PC-9 (cell line): ENCODE measurements around the gene CEP83. TPM values are rescaled to one million over a fixed set of nuclear protein-coding genes. Genes with fewer than 3 reads are reported as not detected.
"Not testable (repeated sequence)": the region's sequence is repeated elsewhere in the genome, so short reads cannot be mapped to it uniquely, and the experiment has no call there.

Source experiments
- BruUV-seq: library from RNA; stranded (reverse); fragments of 400-500 nt; replicated peaks from 2 replicates; lab custom pipeline; 2021; lab: Mats Ljungman, UMichigan
- CTCF ChIA-PET: fragments of 300-600 bp; sonication (Branson Sonifier 250); formaldehyde crosslinking; loops from one replicate; lab custom pipeline; 2022; ENCODE audit warnings: antibody characterized with exemption; lab: Charles Lee
- POLR2A ChIA-PET: fragments of 300-600 bp; sonication (Branson Sonifier 250); formaldehyde crosslinking; loops from one replicate; lab custom pipeline; 2022; ENCODE audit warnings: antibody characterized with exemption; ENCODE audit not compliant: unreplicated experiment; lab: Charles Lee
- DNase-seq, 2 experiments: peaks; one replicate each; pipeline versions ENCODE4 v3.0.0 to v3.0.0-alpha.2; 2015 to 2022; ENCODE audit warnings: mixed read lengths in 1 of 2
- H2AFZ ChIP-seq: fragments of 200-600 bp; sonication (generic); 2 replicates; pipeline ENCODE4 v1.8.1; 2017; ENCODE audit warnings: antibody characterized with exemption
- H3F3A ChIP-seq: fragments of 200-600 bp; sonication (generic); 2 replicates; pipeline ENCODE4 v1.8.1; 2017; ENCODE audit warnings: antibody characterized with exemption, mild to moderate bottlenecking, low read depth; ENCODE audit not compliant: insufficient read depth
- H3K27ac ChIP-seq: fragments of 200-600 bp; sonication (generic); 2 replicates; pipeline ENCODE4 v1.6.1; 2016; ENCODE audit warnings: mixed run types
- H3K27me3 ChIP-seq: fragments of 200-600 bp; sonication (generic); 2 replicates; pipeline ENCODE4 v1.6.1; 2016; ENCODE audit warnings: low read depth, mixed run types; ENCODE audit not compliant: insufficient read depth
- H3K36me3 ChIP-seq: fragments of 200-600 bp; sonication (generic); 2 replicates; pipeline ENCODE4 v1.6.1; 2016; ENCODE audit warnings: low read depth, mixed run types
- H3K4me1 ChIP-seq: fragments of 200-600 bp; sonication (generic); replicated peaks from 2 replicates; pipeline ENCODE4 v1.6.1; 2016; ENCODE audit warnings: mixed run types; ENCODE audit not compliant: insufficient read depth
- H3K4me2 ChIP-seq: fragments of 200-600 bp; sonication (generic); 2 replicates; pipeline ENCODE4 v1.6.1; 2017; ENCODE audit warnings: mixed run types
- H3K4me3 ChIP-seq: fragments of 200-600 bp; sonication (generic); 2 replicates; pipeline ENCODE4 v1.6.1; 2016; ENCODE audit warnings: mixed run types
- H3K79me2 ChIP-seq: fragments of 200-600 bp; sonication (generic); 2 replicates; pipeline ENCODE4 v1.6.1; 2017; ENCODE audit warnings: low read depth, mixed run types
- H3K9me2 ChIP-seq: fragments of 200-600 bp; sonication (generic); 2 replicates; pipeline ENCODE4 v1.8.1; 2017; ENCODE audit warnings: mild to moderate bottlenecking; ENCODE audit not compliant: insufficient read depth
- H3K9me3 ChIP-seq: fragments of 200-600 bp; sonication (generic); 2 replicates; pipeline ENCODE4 v1.8.1; 2016; ENCODE audit warnings: low read depth; ENCODE audit not compliant: insufficient read depth
- H4K20me1 ChIP-seq: fragments of 200-600 bp; sonication (generic); 2 replicates; pipeline ENCODE4 v1.8.1; 2017; ENCODE audit not compliant: insufficient read depth
- CTCF ChIP-seq: fragments of 200-600 bp; sonication (generic); conservative IDR thresholded peaks from 2 replicates; pipeline ENCODE4 v1.6.1; 2017; ENCODE audit warnings: mixed run types, antibody characterized with exemption, mild to moderate bottlenecking, moderate library complexity
- EZH2 ChIP-seq: fragments of 200-600 bp; sonication (generic); IDR thresholded peaks from 2 replicates; pipeline ENCODE4 v1.8.0; 2017; ENCODE audit warnings: antibody characterized with exemption, low read depth
- intact Hi-C: fragments of 100-400 bp; cut with micrococcal nuclease; formaldehyde crosslinking; loops from one replicate; pipeline ENCODE4 v1.10.0; 2022; ENCODE audit not compliant: unreplicated experiment
- total RNA-seq: library from RNA; stranded (reverse); gene quantifications from 2 replicates; pipeline ENCODE4 v1.2.3, GENCODE V29; 2021

CEP83 gene
- total RNA-seq, 1 experiment from 2014 or later: 19.6 TPM

- BruUV-seq: no TSS peak
- no peaks in the 10 kb centered on the region for H3K27me3 ChIP-seq
- H3K9me3 ChIP-seq: 0 out of 2 replicates have a peak, but pooled peaks cover 6% of the 10 kb centered on the region
- intact Hi-C loops: no loop called here
- no peaks in the 10 kb centered on the region for H3K9me2 ChIP-seq
- DNase-seq: no peak
- no peak overlapping the region for H3K4me2 ChIP-seq
- no peak overlapping the region for H3K27ac ChIP-seq
- no peaks in the 10 kb centered on the region for H3K79me2 ChIP-seq
- ChIA-PET POLR2A (no interaction called here), CTCF (no interaction called here)
- no peak for TF ChIP-seq EZH2
- TF ChIP-seq CTCF: no peak
- H3K4me1 ChIP-seq: no peaks in the 10 kb centered on the region
- no peaks in the 10 kb centered on the region for H4K20me1 ChIP-seq
- no peak overlapping the region for H3K4me3 ChIP-seq
- H3F3A ChIP-seq: no peaks in the 10 kb centered on the region; the same call in 1 of the 2 replicates
- no peak overlapping the region for H2AFZ ChIP-seq
- H3K36me3 ChIP-seq: 0 out of 2 replicates have a peak, but pooled peaks cover 6% of the 10 kb centered on the region
Measured at GRCh38 chr12:94397401-94397800, 62.3 kb downstream of the CEP83 start.

- POLR2A ChIA-PET, H4K20me1 ChIP-seq, DNase-seq, intact Hi-C loops, H3K27ac ChIP-seq, H3K36me3 ChIP-seq, H3F3A ChIP-seq, H3K27me3 ChIP-seq, H3K4me3 ChIP-seq, H3K4me2 ChIP-seq, H3K4me1 ChIP-seq, H3K9me2 ChIP-seq, H2AFZ ChIP-seq, CTCF ChIA-PET, H3K79me2 ChIP-seq, H3K9me3 ChIP-seq, BruUV-seq: not testable (repeated sequence)
Measured at GRCh38 chr12:94396014-94396413, 63.7 kb downstream of the CEP83 start.

GRCh38 chr12:94390130-94390485 is 69.6 kb downstream of the CEP83 start:
- intact Hi-C loops: no loop called here
- no TSS peak for BruUV-seq
- H3K36me3 ChIP-seq: no peaks in the 10 kb centered on the region
- H3K79me2 ChIP-seq: no peaks in the 10 kb centered on the region
- no peak overlapping the region for H3K4me2 ChIP-seq
- no peak overlapping the region for H3K4me3 ChIP-seq
- no peak overlapping the region for H2AFZ ChIP-seq
- CTCF ChIA-PET: no interaction called here
- no peak overlapping the region for H3K27ac ChIP-seq
- no peak for DNase-seq
- no peaks in the 10 kb centered on the region for H4K20me1 ChIP-seq
- H3K9me3 ChIP-seq: no peaks in the 10 kb centered on the region; the same call in 1 of the 2 replicates
- no peak for TF ChIP-seq CTCF
- no peak for TF ChIP-seq EZH2
- H3K4me1 ChIP-seq: no peaks in the 10 kb centered on the region
- POLR2A ChIA-PET: no interaction called here
- H3K27me3 ChIP-seq: no peaks in the 10 kb centered on the region
- H3F3A ChIP-seq: no peaks in the 10 kb centered on the region
- H3K9me2 ChIP-seq: no peaks in the 10 kb centered on the region

- not testable (repeated sequence) for H3K4me2 ChIP-seq
Measured at GRCh38 chr12:94389482-94390129, 70.1 kb downstream of the CEP83 start.

More at GRCh38 chr12:94389482-94390129, 70.1 kb downstream of the CEP83 start:
- H3K27me3 ChIP-seq, H3K9me3 ChIP-seq, CTCF ChIA-PET, H4K20me1 ChIP-seq, H3K79me2 ChIP-seq, H3K27ac ChIP-seq, DNase-seq, H2AFZ ChIP-seq, H3K4me1 ChIP-seq, H3K9me2 ChIP-seq, H3F3A ChIP-seq, BruUV-seq, H3K36me3 ChIP-seq, H3K4me3 ChIP-seq: not testable (repeated sequence)
- POLR2A ChIA-PET: interaction anchor here (0.7 kb wide), 1 partner anchor 602 kb away, joined by 4 read pairs; no protein-coding TSS in a partner anchor
- intact Hi-C loops: loop anchor here (2.0 kb wide), 1 partner anchor 53 kb away; no protein-coding TSS in a partner anchor
